ENCODE data around the gene INSR. TPM values are rescaled to one million over a fixed set of nuclear protein-coding genes. Genes with fewer than 3 reads are reported as not detected.

The INSR gene
- total RNA-seq, 1 donor from 2014 or later, result 18.0 TPM

DNA sequence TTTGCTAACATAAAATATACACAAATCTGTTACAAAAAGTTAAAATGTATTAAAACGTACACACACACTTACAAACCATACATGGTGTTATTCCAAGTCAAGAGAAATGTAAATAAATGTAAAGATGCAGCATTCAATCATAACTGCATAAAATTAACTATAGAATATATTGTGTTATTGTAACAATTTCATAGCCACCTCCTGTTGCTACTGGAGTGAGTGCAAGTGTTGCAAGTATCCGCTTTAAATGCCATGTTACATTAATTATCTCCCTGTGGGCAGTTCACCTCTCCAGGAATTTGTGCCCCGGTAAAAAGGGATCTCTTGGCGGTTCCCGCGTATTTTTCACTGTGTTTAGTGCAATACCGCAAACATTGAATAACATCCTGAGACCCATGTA lies 3.5 kb upstream of the INSR start:
- DNase-seq (ENCODE audit: low read depth), result no peak
- TF ChIP-seq, protein P1, sequence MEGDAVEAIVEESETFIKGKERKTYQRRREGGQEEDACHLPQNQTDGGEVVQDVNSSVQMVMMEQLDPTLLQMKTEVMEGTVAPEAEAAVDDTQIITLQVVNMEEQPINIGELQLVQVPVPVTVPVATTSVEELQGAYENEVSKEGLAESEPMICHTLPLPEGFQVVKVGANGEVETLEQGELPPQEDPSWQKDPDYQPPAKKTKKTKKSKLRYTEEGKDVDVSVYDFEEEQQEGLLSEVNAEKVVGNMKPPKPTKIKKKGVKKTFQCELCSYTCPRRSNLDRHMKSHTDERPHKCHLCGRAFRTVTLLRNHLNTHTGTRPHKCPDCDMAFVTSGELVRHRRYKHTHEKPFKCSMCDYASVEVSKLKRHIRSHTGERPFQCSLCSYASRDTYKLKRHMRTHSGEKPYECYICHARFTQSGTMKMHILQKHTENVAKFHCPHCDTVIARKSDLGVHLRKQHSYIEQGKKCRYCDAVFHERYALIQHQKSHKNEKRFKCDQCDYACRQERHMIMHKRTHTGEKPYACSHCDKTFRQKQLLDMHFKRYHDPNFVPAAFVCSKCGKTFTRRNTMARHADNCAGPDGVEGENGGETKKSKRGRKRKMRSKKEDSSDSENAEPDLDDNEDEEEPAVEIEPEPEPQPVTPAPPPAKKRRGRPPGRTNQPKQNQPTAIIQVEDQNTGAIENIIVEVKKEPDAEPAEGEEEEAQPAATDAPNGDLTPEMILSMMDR (conservative IDR thresholded peaks at IDR 0.05; ENCODE audit: low read depth, low read length), result no peak
- H3K4me3 ChIP-seq (ENCODE audit: low read depth, low read length), result no peak overlapping the region

- TF ChIP-seq, protein P1 (conservative IDR thresholded peaks at IDR 0.05; ENCODE audit: low read depth, low read length), result no peak
- no peak for DNase-seq (ENCODE audit: low read depth)
- no peak overlapping the region for H3K4me3 ChIP-seq (ENCODE audit: low read depth, low read length)
Measured at GRCh38 chr19:7295912-7296536, 1.8 kb upstream of the INSR start.

- peak overlapping the region; percentile 72 for H3K4me3 ChIP-seq (ENCODE audit: low read depth, low read length)
- no peak for DNase-seq (ENCODE audit: low read depth)
- TF ChIP-seq, protein P1 (conservative IDR thresholded peaks at IDR 0.05; ENCODE audit: low read depth, low read length), result peak; percentile 36
Measured at GRCh38 chr19:7294558-7295212, 471 bp upstream of the INSR start.

- H3K4me3 ChIP-seq (ENCODE audit: low read depth, low read length), result peak overlapping the region; percentile 72
- TF ChIP-seq, protein P1 (conservative IDR thresholded peaks at IDR 0.05; ENCODE audit: low read depth, low read length), result no peak
- no peak for DNase-seq (ENCODE audit: low read depth)
Measured at GRCh38 chr19:7292950-7293761, 1.1 kb downstream of the INSR start.

- TF ChIP-seq, protein P1 (conservative IDR thresholded peaks at IDR 0.05; ENCODE audit: low read depth, low read length), result no peak
- peak overlapping the region; percentile 72 for H3K4me3 ChIP-seq (ENCODE audit: low read depth, low read length)
- DNase-seq (ENCODE audit: low read depth), result no peak
Measured at GRCh38 chr19:7292352-7292949, 1.8 kb downstream of the INSR start.

DNA sequence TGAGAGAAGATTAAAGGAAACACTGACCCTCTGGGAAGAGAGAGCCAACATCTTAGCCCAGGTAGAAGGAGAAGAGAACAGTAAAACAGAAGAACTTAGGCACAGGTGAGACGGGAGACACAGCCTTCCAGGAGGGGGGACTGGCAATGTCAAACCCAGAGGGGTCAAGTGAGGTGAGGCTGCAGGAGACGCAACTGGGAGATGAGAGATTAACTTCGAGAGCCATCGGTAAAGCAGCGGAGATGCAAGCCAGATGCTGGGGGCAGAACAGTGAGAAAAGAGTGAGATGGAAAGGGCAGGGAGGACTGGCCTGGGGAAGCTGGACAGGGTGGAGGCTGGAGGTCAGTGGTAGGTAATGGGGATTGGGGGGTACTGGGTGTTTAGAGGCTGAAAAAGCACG lies 5.2 kb downstream of the INSR start:
- no peak for DNase-seq (ENCODE audit: low read depth)
- TF ChIP-seq, protein P1 (conservative IDR thresholded peaks at IDR 0.05; ENCODE audit: low read depth, low read length), result no peak
- no peak overlapping the region for H3K4me3 ChIP-seq (ENCODE audit: low read depth, low read length)
